HEK293 (cell line): Measurements from ENCODE around the gene ZNF227.

Source experiments
- CTCF ChIA-PET: fragments of 350-600 bp; formaldehyde crosslinking; extraction: SDS; loops from one replicate; lab custom pipeline; 2021; ENCODE audit warnings: antibody characterized with exemption; lab: Yijun Ruan, JAX
- POLR2A ChIA-PET: fragments of 300-600 bp; formaldehyde crosslinking; extraction: SDS; loops from one replicate; lab custom pipeline; 2020; ENCODE audit warnings: antibody characterized with exemption, inconsistent platforms; lab: Yijun Ruan, JAX
- H3K27ac ChIP-seq: fragments of 200-500 bp; sonication (Bioruptor generic); 2 replicates; pipeline ENCODE4 v1.5.1; 2014; ENCODE audit warnings: low read depth, low read length, control low read depth, inconsistent platforms; ENCODE audit errors: extremely low read depth
- H3K36me3 ChIP-seq, 2 experiments: fragments of 200-500 bp in 1 of 2; sonication (Bioruptor generic) in 1 of 2; 1 replicate in 1 of 2; 2 replicates in 1 of 2; pipeline ENCODE4 v1.5.1; 2014 to 2017; ENCODE audit warnings: inconsistent platforms in 2 of 2, low read length in 2 of 2; ENCODE audit not compliant: control insufficient read depth in 2 of 2, insufficient read depth in 1 of 2
- H3K4me1 ChIP-seq: fragments of 200-500 bp; sonication (Bioruptor generic); 2 replicates; pipeline ENCODE4 v1.5.1; 2014; ENCODE audit warnings: mild to moderate bottlenecking, low read length, inconsistent platforms; ENCODE audit not compliant: control insufficient read depth, insufficient read depth
- H3K4me3 ChIP-seq: 2 replicates; pipeline ENCODE4 v1.5.1; 2011; ENCODE audit warnings: low read depth, mild to moderate bottlenecking, control low read depth, low read length, moderate library complexity
- H3K9me3 ChIP-seq: fragments of 200-500 bp; sonication (Bioruptor generic); 2 replicates; pipeline ENCODE4 v1.5.1; 2014; ENCODE audit warnings: low read depth, low read length, inconsistent platforms; ENCODE audit not compliant: control insufficient read depth, insufficient read depth
- BCL11A ChIP-seq: fragments of 450-650 bp; formaldehyde crosslinking; IDR thresholded peaks from 2 replicates; pipeline ENCODE4 v1.5.1; 2016; ENCODE audit warnings: low read depth, missing biosample characterization, missing genetic modification characterization
- SCRT1 ChIP-seq: fragments of 450-650 bp; formaldehyde crosslinking; IDR thresholded peaks from 2 replicates; pipeline ENCODE4 v1.5.1; 2016; ENCODE audit warnings: missing biosample characterization, missing genetic modification characterization, borderline replicate concordance
- SCRT2 ChIP-seq: fragments of 450-650 bp; formaldehyde crosslinking; IDR thresholded peaks from 2 replicates; pipeline ENCODE4 v1.5.1; 2016; ENCODE audit warnings: missing biosample characterization, missing genetic modification characterization
- SETDB1 ChIP-seq: IDR thresholded peaks from one replicate; pipeline ENCODE4 v1.6.1; 2017; ENCODE audit warnings: mild to moderate bottlenecking, low read length, moderate library complexity, mixed read lengths; ENCODE audit not compliant: insufficient read length
- TCF7L2 ChIP-seq: IDR thresholded peaks from 2 replicates; pipeline ENCODE4 v1.6.1; 2011; ENCODE audit warnings: low read depth, mild to moderate bottlenecking, inconsistent platforms, low read length, moderate library complexity, borderline replicate concordance
- ZFHX2 ChIP-seq: fragments of 450-650 bp; formaldehyde crosslinking; conservative IDR thresholded peaks from 2 replicates; pipeline ENCODE4 v1.5.1; 2016; ENCODE audit warnings: missing biosample characterization, missing genetic modification characterization
- ZFP41 ChIP-seq: fragments of 450-650 bp; formaldehyde crosslinking; IDR thresholded peaks from 2 replicates; pipeline ENCODE4 v1.5.1; 2016; ENCODE audit warnings: missing biosample characterization, missing genetic modification characterization, borderline replicate concordance
- ZFP69B ChIP-seq: fragments of 450-650 bp; formaldehyde crosslinking; IDR thresholded peaks from 2 replicates; pipeline ENCODE4 v1.5.1; 2016; ENCODE audit warnings: missing biosample characterization, missing genetic modification characterization
- ZNF133 ChIP-seq: fragments of 450-650 bp; formaldehyde crosslinking; IDR thresholded peaks from 2 replicates; pipeline ENCODE4 v1.5.1; 2016; ENCODE audit warnings: missing biosample characterization, missing genetic modification characterization
- ZNF155 ChIP-seq: fragments of 450-650 bp; formaldehyde crosslinking; IDR thresholded peaks from 2 replicates; pipeline ENCODE4 v1.5.1; 2016; ENCODE audit warnings: missing biosample characterization, missing genetic modification characterization
- ZNF184 ChIP-seq: fragments of 450-650 bp; IDR thresholded peaks from 2 replicates; pipeline ENCODE4 v1.5.1; 2018; ENCODE audit warnings: missing biosample characterization, mild to moderate bottlenecking, missing genetic modification characterization
- ZNF221 ChIP-seq: fragments of 450-650 bp; formaldehyde crosslinking; IDR thresholded peaks from 2 replicates; pipeline ENCODE4 v1.5.1; 2017; ENCODE audit warnings: missing biosample characterization, missing genetic modification characterization, borderline replicate concordance
- ZNF274 ChIP-seq, 2 experiments: fragments of 200-500 bp in 1 of 2; fragments of 450-650 bp in 1 of 2; sonication (Bioruptor generic) in 1 of 2; formaldehyde crosslinking in 1 of 2; IDR thresholded peaks; 2 replicates each; pipeline versions ENCODE4 v1.5.1 to v1.6.1; 2014 to 2016; ENCODE audit warnings: borderline replicate concordance in 1 of 2, inconsistent platforms in 1 of 2, low read length in 1 of 2, missing biosample characterization in 1 of 2, missing genetic modification characterization in 1 of 2
- ZNF280D ChIP-seq: fragments of 450-650 bp; formaldehyde crosslinking; IDR thresholded peaks from 2 replicates; pipeline ENCODE4 v1.5.1; 2016; ENCODE audit warnings: missing biosample characterization, missing genetic modification characterization
- ZNF311 ChIP-seq: fragments of 450-650 bp; formaldehyde crosslinking; IDR thresholded peaks from 2 replicates; pipeline ENCODE4 v1.5.1; 2017; ENCODE audit warnings: missing biosample characterization, missing genetic modification characterization, borderline replicate concordance
- ZNF350 ChIP-seq: fragments of 450-650 bp; formaldehyde crosslinking; IDR thresholded peaks from 2 replicates; pipeline ENCODE4 v1.5.0; 2017; ENCODE audit warnings: missing biosample characterization, mild to moderate bottlenecking, missing genetic modification characterization
- ZNF391 ChIP-seq: fragments of 450-650 bp; formaldehyde crosslinking; IDR thresholded peaks from 2 replicates; pipeline ENCODE4 v1.5.1; 2016; ENCODE audit warnings: low read depth, missing biosample characterization, missing genetic modification characterization, borderline replicate concordance
- ZNF510 ChIP-seq: fragments of 450-650 bp; formaldehyde crosslinking; IDR thresholded peaks from 2 replicates; pipeline ENCODE4 v1.5.1; 2018; ENCODE audit warnings: mild to moderate bottlenecking, missing genetic modification characterization, missing biosample characterization; ENCODE audit not compliant: insufficient replicate concordance
- ZNF518A ChIP-seq: fragments of 450-650 bp; formaldehyde crosslinking; conservative IDR thresholded peaks from 2 replicates; pipeline ENCODE4 v1.5.1; 2016; ENCODE audit warnings: low read depth, missing biosample characterization, missing genetic modification characterization
- ZNF529 ChIP-seq: fragments of 450-650 bp; formaldehyde crosslinking; IDR thresholded peaks from 2 replicates; pipeline ENCODE4 v1.5.1; 2017; ENCODE audit warnings: missing genetic modification characterization, missing biosample characterization; ENCODE audit not compliant: insufficient replicate concordance
- ZNF549 ChIP-seq: fragments of 450-650 bp; IDR thresholded peaks from 2 replicates; pipeline ENCODE4 v1.5.1; 2018; ENCODE audit warnings: missing biosample characterization, missing genetic modification characterization, mild to moderate bottlenecking, inconsistent platforms, moderate library complexity
- ZNF558 ChIP-seq: fragments of 450-650 bp; formaldehyde crosslinking; IDR thresholded peaks from 2 replicates; pipeline ENCODE4 v1.5.1; 2016; ENCODE audit warnings: missing biosample characterization, missing genetic modification characterization
- ZNF626 ChIP-seq: fragments of 450-650 bp; sonication (Bioruptor Pico); formaldehyde crosslinking; IDR thresholded peaks from 2 replicates; pipeline ENCODE4 v1.5.1; 2018; ENCODE audit warnings: missing biosample characterization, missing genetic modification characterization, inconsistent platforms
- ZNF776 ChIP-seq: fragments of 450-650 bp; formaldehyde crosslinking; IDR thresholded peaks from 2 replicates; pipeline ENCODE4 v1.5.0; 2017; ENCODE audit warnings: missing biosample characterization, missing genetic modification characterization, borderline replicate concordance
- TF ChIP-seq, protein P1 (sequence below): fragments of 450-650 bp; formaldehyde crosslinking; IDR thresholded peaks from 2 replicates; pipeline ENCODE4 v1.5.1; 2016; ENCODE audit warnings: missing biosample characterization, missing genetic modification characterization
- TF ChIP-seq, protein P2 (sequence below): fragments of 450-650 bp; formaldehyde crosslinking; IDR thresholded peaks from 2 replicates; pipeline ENCODE4 v1.5.1; 2016; ENCODE audit warnings: missing biosample characterization, missing genetic modification characterization

ZNF227 gene

GRCh38 chr19:44255705-44256411 lies 43.5 kb downstream of the ZNF227 start:
- ChIA-PET CTCF (interaction anchor here (0.7 to 1.2 kb wide), 2 partner anchors 19 to 471 kb away, joined by 3 to 4 read pairs; no protein-coding TSS in a partner anchor), POLR2A (interaction anchor here (1.3 kb wide), 1 partner anchor 44 kb away, joined by 4 read pairs; the partner anchor contains the start of gene ZNF227)
- peak; percentile 24; the same call in 1 of the 2 replicates for TF ChIP-seq ZNF518A (tag by site-specific recombination)
- TF ChIP-seq ZNF529 (tag by site-specific recombination) = peak; percentile 54
- 0 out of 2 replicates have a peak, but pooled peaks have one; percentile 7 for TF ChIP-seq ZNF350 (tag by site-specific recombination)
- TF ChIP-seq ZFHX2 (tag by site-specific recombination) = no peak
- TF ChIP-seq, protein P1, sequence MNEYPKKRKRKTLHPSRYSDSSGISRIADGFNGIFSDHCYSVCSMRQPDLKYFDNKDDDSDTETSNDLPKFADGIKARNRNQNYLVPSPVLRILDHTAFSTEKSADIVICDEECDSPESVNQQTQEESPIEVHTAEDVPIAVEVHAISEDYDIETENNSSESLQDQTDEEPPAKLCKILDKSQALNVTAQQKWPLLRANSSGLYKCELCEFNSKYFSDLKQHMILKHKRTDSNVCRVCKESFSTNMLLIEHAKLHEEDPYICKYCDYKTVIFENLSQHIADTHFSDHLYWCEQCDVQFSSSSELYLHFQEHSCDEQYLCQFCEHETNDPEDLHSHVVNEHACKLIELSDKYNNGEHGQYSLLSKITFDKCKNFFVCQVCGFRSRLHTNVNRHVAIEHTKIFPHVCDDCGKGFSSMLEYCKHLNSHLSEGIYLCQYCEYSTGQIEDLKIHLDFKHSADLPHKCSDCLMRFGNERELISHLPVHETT = peak; percentile 75
- TF ChIP-seq ZNF626 (tag by site-specific recombination) = peak; percentile 94; the same call in 1 of the 2 replicates
- TF ChIP-seq ZNF311 (tag by site-specific recombination) = 0 out of 2 replicates have a peak, but pooled peaks have one; percentile 20
- TF ChIP-seq, protein P2, sequence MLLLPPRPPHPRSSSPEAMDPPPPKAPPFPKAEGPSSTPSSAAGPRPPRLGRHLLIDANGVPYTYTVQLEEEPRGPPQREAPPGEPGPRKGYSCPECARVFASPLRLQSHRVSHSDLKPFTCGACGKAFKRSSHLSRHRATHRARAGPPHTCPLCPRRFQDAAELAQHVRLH = no peak
- TF ChIP-seq ZNF221 (tag by site-specific recombination) = no peak
- TF ChIP-seq ZNF558 (tag by site-specific recombination) = peak; percentile 97
- TF ChIP-seq ZNF155 (tag by site-specific recombination) = 0 out of 2 replicates have a peak, but pooled peaks have one; percentile 26
- no peak for TF ChIP-seq BCL11A (tag by site-specific recombination)
- TF ChIP-seq SCRT2 (tag by site-specific recombination) = 0 out of 2 replicates have a peak, but pooled peaks have one; percentile 9
- TF ChIP-seq ZNF549 = peak; percentile 52
- TF ChIP-seq ZFP69B (tag by site-specific recombination) = 0 out of 2 replicates have a peak, but pooled peaks have one; percentile 28
- TF ChIP-seq ZNF391 (tag by site-specific recombination) = 0 out of 2 replicates have a peak, but pooled peaks have one; percentile 40
- TF ChIP-seq ZNF280D (tag by site-specific recombination) = peak; percentile 87; the same call in 1 of the 2 replicates
- TF ChIP-seq ZNF776 (tag by site-specific recombination) = 0 out of 2 replicates have a peak, but pooled peaks have one; percentile 8
- no peak for TF ChIP-seq ZFP41 (tag by site-specific recombination)
- TF ChIP-seq ZNF274 (IDR thresholded peaks at IDR 0.05; ENCODE audit: low read length) = no peak
- TF ChIP-seq ZNF274 (tag by site-specific recombination; IDR thresholded peaks at IDR 0.05; ENCODE audit: borderline replicate concordance) = 0 out of 2 replicates have a peak, but pooled peaks have one; percentile 22
- TF ChIP-seq ZNF133 (tag by site-specific recombination) = no peak
- TF ChIP-seq ZNF510 (tag by site-specific recombination) = peak; percentile 71
- TF ChIP-seq ZNF184 (tag by site-specific recombination) = peak; percentile 84
- TF ChIP-seq SCRT1 (tag by site-specific recombination) = 0 out of 2 replicates have a peak, but pooled peaks have one; percentile 24
- no peak for TF ChIP-seq TCF7L2
- TF ChIP-seq SETDB1 = peak; percentile 86

More at GRCh38 chr19:44255705-44256411, 43.5 kb downstream of the ZNF227 start:
- Histone ChIP-seq H3K4me1 (peaks cover 17% of the 10 kb centered on the region), H3K27ac (no peak overlapping the region), H3K4me3 (no peak overlapping the region), H3K36me3 (peaks cover 0 to 24% of the 10 kb centered on the region in 2 experiments; a peak in 2 of 3 replicates), H3K9me3 (peaks cover 62% of the 10 kb centered on the region)
